Stomach (tissue), 9 donors: ENCODE measurements around the gene JAKMIP1. TPM values are rescaled to one million over a fixed set of nuclear protein-coding genes. Genes with fewer than 3 reads are reported as not detected.

Experiments used
- DNase-seq, 2 donors: peaks; one replicate each; pipeline versions ENCODE4 v3.0.0 to v3.0.0-alpha.2; 2013 to 2019
- H3K27ac ChIP-seq, 5 donors: fragments of 200-600 bp in 4 of 5; sonication (generic) in 4 of 5; one replicate each; pipeline ENCODE4 v1.5.1; 2013 to 2019; ENCODE audit warnings: mild to moderate bottlenecking in 1 of 5, moderate library complexity in 1 of 5
- H3K27me3 ChIP-seq, 3 donors: fragments of 200-600 bp; sonication (generic); one replicate each; pipeline ENCODE4 v1.5.1; 2017 to 2019; ENCODE audit warnings: mixed run types in 1 of 3
- H3K36me3 ChIP-seq, 4 donors: fragments of 200-600 bp; sonication (generic); 1 replicate in 3 of 4; 2 replicates in 1 of 4; pipeline ENCODE4 v1.5.1; 2016 to 2019
- H3K4me1 ChIP-seq, 4 donors: fragments of 200-600 bp; sonication (generic); one replicate each; pipeline ENCODE4 v1.5.1; 2016 to 2019
- H3K4me3 ChIP-seq, 4 donors: fragments of 200-600 bp; sonication (generic) in 3 of 4; one replicate each; pipeline ENCODE4 v1.5.1; 2016 to 2019; ENCODE audit warnings: mild to moderate bottlenecking in 1 of 4
- H3K9me3 ChIP-seq, 4 donors: fragments of 200-600 bp; sonication (generic); one replicate each; pipeline ENCODE4 v1.5.1; 2016 to 2019
- EP300 ChIP-seq: sonication (generic); formaldehyde crosslinking; IDR thresholded peaks from one replicate; pipeline ENCODE4 v1.6.1; 2017; ENCODE audit warnings: antibody characterized with exemption
- POLR2A ChIP-seq, 4 donors: fragments of 450-650 bp; IDR thresholded peaks; one replicate each; pipeline ENCODE4 v1.6.1; 2016; ENCODE audit warnings: antibody characterized with exemption in 4 of 4, control low read depth in 2 of 4, mild to moderate bottlenecking in 1 of 4, moderate library complexity in 1 of 4
- POLR2AphosphoS5 ChIP-seq, 3 donors: sonication (generic); formaldehyde crosslinking; IDR thresholded peaks; one replicate each; pipeline ENCODE4 v1.6.1; 2016; ENCODE audit warnings: antibody characterized with exemption in 3 of 3
- WGBS, 5 donors: extraction: QIAGEN DNeasy Blood & Tissue Kit in 3 of 5; methylation state at CpG; one replicate each; pipeline versions ENCODE4 v1.1.5 to v1.1.7; 2013 to 2018; 5-methylcytosine and 5-hydroxymethylcytosine counted together
- intact Hi-C: fragments of 100-400 bp; cut with DNase I; formaldehyde crosslinking; loops from one replicate; pipeline ENCODE4 v1.15.1; 2023; ENCODE audit warnings: low total_unique reads
- polyA plus RNA-seq, 3 donors: library from polyadenylated mRNA; stranded (reverse); fragments of 200-250 nt; gene quantifications; one replicate each; pipeline ENCODE4 v1.2.3, GENCODE V29; 2013
- total RNA-seq, 5 donors: library from RNA; depleted of rRNA; stranded (reverse); fragments of >200 nt; gene quantifications; one replicate each; pipeline versions ENCODE4 v1.1.0 to v1.2.3, GENCODE V29; 2014 to 2016
- TF ChIP-seq, protein P1 (sequence below), 7 experiments: fragments of 450-650 bp in 4 of 7; fragments of 200-600 bp in 3 of 7; sonication (generic) in 3 of 7; IDR thresholded peaks; one replicate each; pipeline ENCODE4 v1.5.1; 2016 to 2019; ENCODE audit warnings: antibody characterized with exemption in 7 of 7, control low read depth in 2 of 7, mild to moderate bottlenecking in 1 of 7
- donor health status: healthy with polysubstance abuse.
- donor health status: Bipolar disorder and iron deficiency.
- donor health status: healthy.

JAKMIP1 gene
- total and polyA plus RNA-seq, 8 donors: 0.18 to 10.3 (median 0.54) TPM; not detected in 2

DNA sequence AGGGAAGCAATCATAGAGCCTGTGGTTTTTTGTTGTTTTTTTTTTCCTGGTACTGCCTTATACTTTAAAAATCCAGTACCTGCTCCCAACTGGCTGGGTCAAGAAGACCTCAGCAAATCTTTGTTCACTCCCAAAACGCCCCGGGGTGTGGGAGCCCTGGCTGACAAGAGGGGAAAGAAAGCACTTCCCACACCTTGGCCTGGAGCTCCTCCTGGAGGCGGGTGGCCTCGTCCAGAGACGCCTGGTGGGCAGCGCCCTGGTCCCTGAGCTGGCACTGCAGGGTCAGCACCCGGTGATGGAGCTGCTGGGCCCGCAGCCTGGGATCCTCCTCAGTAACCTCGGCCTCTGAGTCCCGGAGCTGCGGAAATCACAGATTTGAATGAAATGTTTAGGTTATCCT is 220.4 kb downstream of the JAKMIP1 start:
- Histone ChIP-seq H3K9me3 (peaks cover 0 to 16% (median 10%) of the 10 kb centered on the region in 4 donors), H3K27ac (no peak overlapping the region), H3K27me3 (peaks cover 0 to 65% (median 5%) of the 10 kb centered on the region in 3 donors), H3K36me3 (no peaks in the 10 kb centered on the region), H3K4me1 (no peaks in the 10 kb centered on the region), H3K4me3 (no peak overlapping the region)
- no peak for TF ChIP-seq POLR2AphosphoS5 (IDR thresholded peaks at IDR 0.05)
- no peak for TF ChIP-seq POLR2A (IDR thresholded peaks at IDR 0.05)
- TF ChIP-seq EP300: no peak
- TF ChIP-seq, protein P1, sequence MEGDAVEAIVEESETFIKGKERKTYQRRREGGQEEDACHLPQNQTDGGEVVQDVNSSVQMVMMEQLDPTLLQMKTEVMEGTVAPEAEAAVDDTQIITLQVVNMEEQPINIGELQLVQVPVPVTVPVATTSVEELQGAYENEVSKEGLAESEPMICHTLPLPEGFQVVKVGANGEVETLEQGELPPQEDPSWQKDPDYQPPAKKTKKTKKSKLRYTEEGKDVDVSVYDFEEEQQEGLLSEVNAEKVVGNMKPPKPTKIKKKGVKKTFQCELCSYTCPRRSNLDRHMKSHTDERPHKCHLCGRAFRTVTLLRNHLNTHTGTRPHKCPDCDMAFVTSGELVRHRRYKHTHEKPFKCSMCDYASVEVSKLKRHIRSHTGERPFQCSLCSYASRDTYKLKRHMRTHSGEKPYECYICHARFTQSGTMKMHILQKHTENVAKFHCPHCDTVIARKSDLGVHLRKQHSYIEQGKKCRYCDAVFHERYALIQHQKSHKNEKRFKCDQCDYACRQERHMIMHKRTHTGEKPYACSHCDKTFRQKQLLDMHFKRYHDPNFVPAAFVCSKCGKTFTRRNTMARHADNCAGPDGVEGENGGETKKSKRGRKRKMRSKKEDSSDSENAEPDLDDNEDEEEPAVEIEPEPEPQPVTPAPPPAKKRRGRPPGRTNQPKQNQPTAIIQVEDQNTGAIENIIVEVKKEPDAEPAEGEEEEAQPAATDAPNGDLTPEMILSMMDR (IDR thresholded peaks at IDR 0.05): no peak
- DNase-seq: peak; percentile 24 to 49
- intact Hi-C loops: no loop called here
- 15 to 19% (median 18%) methylated on average over 11 of the region's 11 CpGs for WGBS, 5 donors

DNA sequence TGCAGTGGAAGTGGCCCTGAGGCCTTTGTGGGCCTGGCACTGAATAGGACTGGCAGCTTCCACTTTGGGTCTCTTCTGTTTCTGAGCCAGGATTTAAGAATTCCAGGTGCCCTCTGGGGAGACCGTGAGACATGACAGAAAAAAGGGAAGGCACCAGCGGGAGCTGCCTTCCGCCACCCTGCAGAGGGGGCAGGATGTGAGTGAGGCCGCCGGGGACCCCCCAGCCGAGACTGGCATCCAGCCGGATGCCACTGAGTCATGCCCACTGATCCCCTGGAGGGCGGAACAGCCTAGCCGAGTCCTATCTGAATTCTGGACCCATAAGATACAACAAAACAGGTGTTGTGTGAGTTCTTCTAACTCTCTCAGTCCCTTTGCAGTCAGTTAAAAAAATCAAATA is 223.4 kb downstream of the JAKMIP1 start:
- no peaks in the 10 kb centered on the region for H3K9me3 ChIP-seq
- no peak overlapping the region for H3K4me3 ChIP-seq
- intact Hi-C loops: no loop called here
- 71 to 91% (median 75%) methylated on average over 9 of the region's 9 CpGs for WGBS, 5 donors
- no peaks in the 10 kb centered on the region for H3K36me3 ChIP-seq
- no peak overlapping the region for H3K27ac ChIP-seq
- no peaks in the 10 kb centered on the region for H3K4me1 ChIP-seq
- DNase-seq: no peak
- peaks cover 0 to 76% (median 9%) of the 10 kb centered on the region in 3 donors for H3K27me3 ChIP-seq
- TF ChIP-seq EP300 (no peak), POLR2AphosphoS5 (IDR thresholded peaks at IDR 0.05) (no peak), POLR2A (IDR thresholded peaks at IDR 0.05) (no peak)
- TF ChIP-seq, protein P1 (IDR thresholded peaks at IDR 0.05): no peak

DNA sequence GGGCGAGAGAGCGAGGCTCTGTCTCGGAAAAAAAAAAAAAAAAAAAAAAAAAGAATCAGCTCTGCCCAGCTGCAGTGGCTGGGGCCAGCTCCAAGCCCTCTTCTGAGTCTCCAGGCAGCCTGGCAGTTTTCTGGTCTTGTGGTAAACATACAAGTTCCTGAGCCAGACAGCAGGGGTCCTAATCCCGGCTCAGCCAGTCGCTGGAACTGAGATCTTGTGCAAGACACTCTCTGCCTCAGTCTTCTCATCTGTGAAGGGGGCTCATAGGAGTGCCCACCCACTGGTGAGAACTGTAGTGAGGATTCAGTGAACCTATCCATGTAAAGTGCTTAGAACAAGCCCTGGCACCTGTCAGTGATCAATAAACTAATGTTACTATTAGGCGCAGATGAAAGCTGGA is 223.9 kb downstream of the JAKMIP1 start:
- Histone ChIP-seq H3K27ac (no peak overlapping the region), H3K9me3 (no peaks in the 10 kb centered on the region), H3K4me3 (no peak overlapping the region), H3K36me3 (no peaks in the 10 kb centered on the region), H3K27me3 (peaks cover 0 to 75% (median 9%) of the 10 kb centered on the region in 3 donors), H3K4me1 (no peaks in the 10 kb centered on the region)
- 66 to 86% (median 80%) methylated on average over 6 of the region's 6 CpGs for WGBS, 5 donors
- intact Hi-C loops: no loop called here
- TF ChIP-seq POLR2AphosphoS5 (IDR thresholded peaks at IDR 0.05): no peak
- TF ChIP-seq POLR2A (IDR thresholded peaks at IDR 0.05): no peak
- TF ChIP-seq, protein P1 (IDR thresholded peaks at IDR 0.05): no peak
- no peak for TF ChIP-seq EP300
- no peak for DNase-seq

Other genes with a start within 250 kb of the JAKMIP1 start
- gene C4orf50, start 182.1 kb downstream of the JAKMIP1 start, total RNA-seq: 1 to 10 TPM in 2 of 5 donors, under 1 TPM in 1, not detected in 2; 0.55 to 1.8 (median 1.2) TPM
- gene C4orf50, start 182.1 kb downstream of the JAKMIP1 start, polyA plus RNA-seq: under 1 TPM in 1 of 3 donors, not detected in 2; under 0.01 TPM
- 10 to 100 TPM; 13.8 to 60.7 (median 22.3) TPM for gene WFS1, start 69.3 kb upstream of the JAKMIP1 start, total RNA-seq
- 10 to 100 TPM in 1 of 3 donors, 1 to 10 TPM in 2; 4.1 to 11.6 (median 6.2) TPM for gene WFS1, start 69.3 kb upstream of the JAKMIP1 start, polyA plus RNA-seq